NOMO-1 treated with DMSO at 0.1 percent for 48 hours (cell line): ENCODE results near the gene TMEM272.

Experiments used
- DNase-seq: peaks from one replicate; lab custom pipeline; 2025; ENCODE audit not compliant: unreplicated experiment; lab: John Stamatoyannopoulos, UW

The TMEM272 gene

GRCh38 chr13:51856027-51856736, 11.2 kb upstream of the TMEM272 start:
- DNase-seq, result no peak

- peak; percentile 47 for DNase-seq
Measured at GRCh38 chr13:51849145-51850101, 4.4 kb upstream of the TMEM272 start.

GRCh38 chr13:51848674-51849073, 3.7 kb upstream of the TMEM272 start:
- no peak for DNase-seq

- no peak for DNase-seq
Measured at GRCh38 chr13:51846756-51847155, 1.8 kb upstream of the TMEM272 start.

- no peak for DNase-seq
Measured at GRCh38 chr13:51845574-51846318, 769 bp upstream of the TMEM272 start.

GRCh38 chr13:51843529-51843928, 1.4 kb downstream of the TMEM272 start:
- no peak for DNase-seq

GRCh38 chr13:51841732-51842131, 3.2 kb downstream of the TMEM272 start:
- no peak for DNase-seq

- no peak for DNase-seq
Measured at GRCh38 chr13:51840917-51841316, 4.1 kb downstream of the TMEM272 start.

GRCh38 chr13:51839711-51840540, 5.1 kb downstream of the TMEM272 start:
- DNase-seq, result no peak

GRCh38 chr13:51838240-51838846, 6.6 kb downstream of the TMEM272 start:
- no peak for DNase-seq

- DNase-seq, result no peak
Measured at GRCh38 chr13:51837016-51837415, 8.0 kb downstream of the TMEM272 start.

- DNase-seq, result no peak
Measured at GRCh38 chr13:51834581-51835171, 10.3 kb downstream of the TMEM272 start.

GRCh38 chr13:51833980-51834379, 11.0 kb downstream of the TMEM272 start:
- no peak for DNase-seq

GRCh38 chr13:51832471-51833152, 12.4 kb downstream of the TMEM272 start:
- DNase-seq, result peak; percentile 80

- DNase-seq, result no peak
Measured at GRCh38 chr13:51831519-51831918, 13.5 kb downstream of the TMEM272 start.

GRCh38 chr13:51829568-51829899, 15.4 kb downstream of the TMEM272 start:
- DNase-seq, result no peak

- DNase-seq, result peak; percentile 68
Measured at GRCh38 chr13:51828730-51829567, 16.0 kb downstream of the TMEM272 start.

GRCh38 chr13:51827254-51827653, 17.7 kb downstream of the TMEM272 start:
- DNase-seq, result peak; percentile 71
